Measurements from ENCODE around the gene ZBTB26. TPM values are rescaled to one million over a fixed set of nuclear protein-coding genes. Genes with fewer than 3 reads are reported as not detected.
A peak's percentile ranks its signal among the peaks of the same experiment; 100 is the strongest.
"Not testable (repeated sequence)": the region's sequence is repeated elsewhere in the genome, so short reads cannot be mapped to it uniquely, and the experiment has no call there.

The ZBTB26 gene
- total RNA-seq, 1 experiment from 2014 or later = 7.8 TPM

DNA sequence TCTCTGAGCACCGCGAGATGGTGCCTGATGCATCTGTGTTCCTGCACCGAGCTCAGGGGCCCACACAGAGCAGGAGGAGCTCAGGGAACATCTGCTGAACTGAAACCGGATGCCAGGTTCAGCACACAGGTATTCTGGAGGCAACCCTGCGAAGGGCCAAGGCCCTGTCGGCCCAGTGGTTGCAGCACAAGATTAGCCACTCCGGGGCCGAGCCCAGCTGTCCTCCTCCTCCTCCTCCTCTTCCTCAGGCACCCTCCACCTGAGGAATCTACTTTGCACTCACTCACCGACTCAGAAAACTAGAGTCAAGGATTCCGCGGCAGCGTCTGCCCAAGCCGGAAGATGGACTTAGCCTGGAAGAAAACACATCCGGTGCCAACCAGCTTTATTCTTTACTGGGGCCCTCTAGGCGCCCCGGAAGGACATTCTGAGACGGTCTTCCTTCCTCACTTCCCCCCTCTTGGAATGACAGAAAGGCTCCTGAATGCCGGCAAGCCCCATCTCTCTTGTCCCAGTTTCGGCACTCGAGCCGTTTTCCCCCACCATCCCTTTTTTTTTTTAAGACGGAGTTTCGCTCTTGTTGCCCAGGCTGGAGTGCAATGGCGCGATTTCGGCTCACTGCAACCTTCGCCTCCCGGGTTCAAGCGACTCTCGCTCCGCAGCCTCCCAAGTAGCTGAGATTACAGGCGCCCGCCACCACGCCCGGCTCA is 18.2 kb downstream of the ZBTB26 start, which contains the start of gene ZBTB6 (continued):
- peak; percentile 50; the same call in 1 of the 2 replicates for TF ChIP-seq ZBTB43 (CRISPR knock-in tag; IDR thresholded peaks at IDR 0.05)
- TF ChIP-seq ZNF396 (CRISPR knock-in tag; IDR thresholded peaks at IDR 0.05; ENCODE audit: borderline replicate concordance) = no peak

GRCh38 chr9:122912671-122912963 is 18.7 kb downstream of the ZBTB26 start:
- ChIA-PET POLR2A (interaction anchor here (0.6 to 2.5 kb wide), 11 partner anchors 7 to 185 kb away, joined by 3 to 44 read pairs (median 5); partner anchors contain the start of genes RABGAP1, RC3H2 and ZBTB26), CTCF (interaction anchor here (0.6 to 1.3 kb wide), 3 partner anchors 28 to 78 kb away, joined by 4 to 7 read pairs (median 5); partner anchors contain the start of gene RABGAP1)
- H3K4me1 Mint-ChIP-seq = peaks cover 12% of the 10 kb centered on the region; the same call in 1 of the 2 replicates
- no peaks in the 10 kb centered on the region for H3K9me3 Mint-ChIP-seq
- peaks cover 24% of the 10 kb centered on the region for H3K36me3 Mint-ChIP-seq
- TF ChIP-seq CTCF (IDR thresholded peaks at IDR 0.05) (no peak), MYBL2 (CRISPR knock-in tag; IDR thresholded peaks at IDR 0.05) (no peak; the same call in 1 of the 2 replicates)
- TF ChIP-seq, protein P1, sequence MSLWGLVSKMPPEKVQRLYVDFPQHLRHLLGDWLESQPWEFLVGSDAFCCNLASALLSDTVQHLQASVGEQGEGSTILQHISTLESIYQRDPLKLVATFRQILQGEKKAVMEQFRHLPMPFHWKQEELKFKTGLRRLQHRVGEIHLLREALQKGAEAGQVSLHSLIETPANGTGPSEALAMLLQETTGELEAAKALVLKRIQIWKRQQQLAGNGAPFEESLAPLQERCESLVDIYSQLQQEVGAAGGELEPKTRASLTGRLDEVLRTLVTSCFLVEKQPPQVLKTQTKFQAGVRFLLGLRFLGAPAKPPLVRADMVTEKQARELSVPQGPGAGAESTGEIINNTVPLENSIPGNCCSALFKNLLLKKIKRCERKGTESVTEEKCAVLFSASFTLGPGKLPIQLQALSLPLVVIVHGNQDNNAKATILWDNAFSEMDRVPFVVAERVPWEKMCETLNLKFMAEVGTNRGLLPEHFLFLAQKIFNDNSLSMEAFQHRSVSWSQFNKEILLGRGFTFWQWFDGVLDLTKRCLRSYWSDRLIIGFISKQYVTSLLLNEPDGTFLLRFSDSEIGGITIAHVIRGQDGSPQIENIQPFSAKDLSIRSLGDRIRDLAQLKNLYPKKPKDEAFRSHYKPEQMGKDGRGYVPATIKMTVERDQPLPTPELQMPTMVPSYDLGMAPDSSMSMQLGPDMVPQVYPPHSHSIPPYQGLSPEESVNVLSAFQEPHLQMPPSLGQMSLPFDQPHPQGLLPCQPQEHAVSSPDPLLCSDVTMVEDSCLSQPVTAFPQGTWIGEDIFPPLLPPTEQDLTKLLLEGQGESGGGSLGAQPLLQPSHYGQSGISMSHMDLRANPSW (CRISPR knock-in tag; conservative IDR thresholded peaks at IDR 0.05; ENCODE audit: low read depth) = no peak
- no peak for DNase-seq (ENCODE audit: low spot score)
- peak overlapping the region; percentile 86 for H3K4me3 Mint-ChIP-seq
- H3K27ac Mint-ChIP-seq = peak overlapping the region; percentile 96
- no peak for ATAC-seq
- no peaks in the 10 kb centered on the region for H3K27me3 Mint-ChIP-seq (ENCODE audit: low read depth)

- peaks cover 14% of the 10 kb centered on the region for H3K4me1 Mint-ChIP-seq
- H3K36me3 Mint-ChIP-seq = peaks cover 11% of the 10 kb centered on the region
- POLR2A ChIA-PET; H3K9me3 Mint-ChIP-seq; DNase-seq (ENCODE audit: low spot score); H3K27ac Mint-ChIP-seq; ATAC-seq; H3K4me3 Mint-ChIP-seq; CTCF ChIA-PET; H3K27me3 Mint-ChIP-seq (ENCODE audit: low read depth): not testable (repeated sequence)
Measured at GRCh38 chr9:122906122-122906521, 25.2 kb downstream of the ZBTB26 start.

GRCh38 chr9:122904823-122905710 is 26.2 kb downstream of the ZBTB26 start, which contains the start of gene RC3H2:
Gene RC3H2, minus strand, starts transcription at chr9:122905359. Its CDS starts 7,850 bp downstream, at chr9:122897509.
- Mint-ChIP-seq H3K4me3 (peak within 1 kb of the TSS; percentile 85), H3K36me3 (peaks cover 3% of the 10 kb centered on the region), H3K4me1 (peaks cover 14% of the 10 kb centered on the region), H3K27me3 (ENCODE audit: low read depth) (no peaks in the 10 kb centered on the region), H3K9me3 (no peaks in the 10 kb centered on the region), H3K27ac (peak within 1 kb of the TSS; percentile 100)
- DNase-seq (ENCODE audit: low spot score) (peak; percentile 96), ATAC-seq (peak; percentile 96)
- CTCF ChIA-PET = interaction anchor here (1.0 kb wide), 1 partner anchor 9 kb away, joined by 3 read pairs; no protein-coding TSS in a partner anchor
- POLR2A ChIA-PET = interaction anchor here (0.6 to 1.7 kb wide), 7 partner anchors 8 to 77 kb away, joined by 3 to 14 read pairs (median 5); partner anchors contain the start of genes PDCL, RABGAP1, ZBTB26 and ZBTB6
- TF ChIP-seq, protein P2, sequence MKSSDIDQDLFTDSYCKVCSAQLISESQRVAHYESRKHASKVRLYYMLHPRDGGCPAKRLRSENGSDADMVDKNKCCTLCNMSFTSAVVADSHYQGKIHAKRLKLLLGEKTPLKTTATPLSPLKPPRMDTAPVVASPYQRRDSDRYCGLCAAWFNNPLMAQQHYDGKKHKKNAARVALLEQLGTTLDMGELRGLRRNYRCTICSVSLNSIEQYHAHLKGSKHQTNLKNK (CRISPR knock-in tag; IDR thresholded peaks at IDR 0.05) = peak; percentile 69; the same call in 1 of the 2 replicates
- peak; percentile 79 for TF ChIP-seq ETV6 (CRISPR knock-in tag; IDR thresholded peaks at IDR 0.05)
- TF ChIP-seq SP1 (CRISPR knock-in tag; conservative IDR thresholded peaks at IDR 0.05) = peak; percentile 54; the same call in 1 of the 2 replicates
- peak; percentile 69; the same call in 1 of the 2 replicates for TF ChIP-seq MYBL2 (CRISPR knock-in tag; IDR thresholded peaks at IDR 0.05)
- TF ChIP-seq USF2 (CRISPR knock-in tag; IDR thresholded peaks at IDR 0.05) = peak; percentile 97
- 0 out of 2 replicates have a peak, but pooled peaks have one; percentile 73 for TF ChIP-seq ELF4 (CRISPR knock-in tag; IDR thresholded peaks at IDR 0.05; ENCODE audit: low read depth)
- TF ChIP-seq SOX15 (CRISPR knock-in tag; IDR thresholded peaks at IDR 0.05) = 0 out of 2 replicates have a peak, but pooled peaks have one; percentile 20
- 0 out of 2 replicates have a peak, but pooled peaks have one; percentile 13 for TF ChIP-seq ZNF671 (CRISPR knock-in tag; IDR thresholded peaks at IDR 0.05)
- TF ChIP-seq NR3C1 (CRISPR knock-in tag; conservative IDR thresholded peaks at IDR 0.05; ENCODE audit: low read depth) = no peak
- no peak for TF ChIP-seq PREB (CRISPR knock-in tag; IDR thresholded peaks at IDR 0.05; ENCODE audit: borderline replicate concordance)
- TF ChIP-seq IRF2 (CRISPR knock-in tag; IDR thresholded peaks at IDR 0.05; ENCODE audit: borderline replicate concordance, low read depth) = no peak
- TF ChIP-seq, protein P3, sequence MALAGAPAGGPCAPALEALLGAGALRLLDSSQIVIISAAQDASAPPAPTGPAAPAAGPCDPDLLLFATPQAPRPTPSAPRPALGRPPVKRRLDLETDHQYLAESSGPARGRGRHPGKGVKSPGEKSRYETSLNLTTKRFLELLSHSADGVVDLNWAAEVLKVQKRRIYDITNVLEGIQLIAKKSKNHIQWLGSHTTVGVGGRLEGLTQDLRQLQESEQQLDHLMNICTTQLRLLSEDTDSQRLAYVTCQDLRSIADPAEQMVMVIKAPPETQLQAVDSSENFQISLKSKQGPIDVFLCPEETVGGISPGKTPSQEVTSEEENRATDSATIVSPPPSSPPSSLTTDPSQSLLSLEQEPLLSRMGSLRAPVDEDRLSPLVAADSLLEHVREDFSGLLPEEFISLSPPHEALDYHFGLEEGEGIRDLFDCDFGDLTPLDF (CRISPR knock-in tag; IDR thresholded peaks at IDR 0.05) = 0 out of 2 replicates have a peak, but pooled peaks have one; percentile 19

Measured in WTC11 (cell line).